Transverse colon (tissue), 4 donors: ENCODE data around the gene ABLIM2. TPM values are rescaled to one million over a fixed set of nuclear protein-coding genes. Genes with fewer than 3 reads are reported as not detected.

ENCODE experiments used
- DNase-seq: peaks from one replicate; pipeline ENCODE4 v3.0.0-alpha.2; 2019
- H3K27ac ChIP-seq, 4 donors: fragments of 200-600 bp; sonication (generic); 2 replicates each; pipeline ENCODE4 v1.5.1; 2016 to 2018; ENCODE audit warnings: inconsistent platforms in 4 of 4
- H3K27me3 ChIP-seq: fragments of 200-600 bp; sonication (generic); 2 replicates; pipeline ENCODE4 v1.5.1; 2017; ENCODE audit warnings: inconsistent platforms
- H3K36me3 ChIP-seq, 4 donors: fragments of 200-600 bp; sonication (generic); 2 replicates each; pipeline ENCODE4 v1.5.1; 2017 to 2019; ENCODE audit warnings: inconsistent platforms in 4 of 4
- H3K4me1 ChIP-seq, 4 donors: fragments of 200-600 bp; sonication (generic); 2 replicates each; pipeline ENCODE4 v1.5.1; 2017 to 2020; ENCODE audit warnings: inconsistent platforms in 4 of 4
- H3K4me3 ChIP-seq, 4 donors: fragments of 200-600 bp; sonication (generic); 1 replicate in 1 of 4; 2 replicates in 3 of 4; pipeline versions ENCODE4 v1.5.1 to v1.6.1; 2017 to 2019; ENCODE audit warnings: inconsistent platforms in 4 of 4
- H3K9me3 ChIP-seq, 2 donors: fragments of 200-600 bp; sonication (generic); 2 replicates each; pipeline ENCODE4 v1.5.1; 2017 to 2019; ENCODE audit warnings: inconsistent platforms in 2 of 2
- CTCF ChIP-seq, 5 experiments: fragments of 200-600 bp in 3 of 5; fragments of 450-650 bp in 2 of 5; sonication (generic) in 3 of 5; IDR thresholded peaks; 1 replicate in 2 of 5; 2 replicates in 3 of 5; pipeline ENCODE4 v1.5.1; 2016 to 2017; ENCODE audit warnings: antibody characterized with exemption in 5 of 5, inconsistent platforms in 3 of 5, mild to moderate bottlenecking in 2 of 5, moderate library complexity in 1 of 5
- EP300 ChIP-seq: sonication (generic); formaldehyde crosslinking; IDR thresholded peaks from one replicate; pipeline ENCODE4 v1.6.1; 2017; ENCODE audit warnings: antibody characterized with exemption, low read depth
- POLR2A ChIP-seq: fragments of 450-650 bp; IDR thresholded peaks from one replicate; pipeline ENCODE4 v1.6.1; 2016; ENCODE audit warnings: antibody characterized with exemption, mild to moderate bottlenecking, moderate library complexity
- POLR2AphosphoS5 ChIP-seq, 3 donors: sonication (generic); formaldehyde crosslinking; IDR thresholded peaks; one replicate each; pipeline ENCODE4 v1.6.1; 2016; ENCODE audit warnings: antibody characterized with exemption in 3 of 3
- WGBS, 2 donors: methylation state at CpG; one replicate each; pipeline ENCODE4 v1.1.5; 2018; ENCODE audit warnings: low coverage in 1 of 2; 5-methylcytosine and 5-hydroxymethylcytosine counted together
- in situ Hi-C, 4 donors: fragments of 200-750 bp; cut with MboI; loops; one replicate each; pipeline versions ENCODE4 v1.15.0 to v1.15.1; 2017; ENCODE audit warnings: low sequenced_read_pairs in 3 of 4, low pct_ligation_motif_present in 1 of 4, low pct_unique_long_range_greater_than_20kb in 1 of 4
- intact Hi-C: fragments of 100-400 bp; cut with DNase I; formaldehyde crosslinking; loops from one replicate; pipeline ENCODE4 v1.15.1; 2023; ENCODE audit warnings: low total_unique reads
- total RNA-seq, 4 donors: library from RNA; depleted of rRNA; stranded (reverse); fragments of >200 nt; gene quantifications; one replicate each; pipeline ENCODE4 v1.1.0, GENCODE V29; 2016

Gene ABLIM2
- total RNA-seq, 4 donors from 2014 or later: 3.2 to 58.4 (median 14.2) TPM

DNA sequence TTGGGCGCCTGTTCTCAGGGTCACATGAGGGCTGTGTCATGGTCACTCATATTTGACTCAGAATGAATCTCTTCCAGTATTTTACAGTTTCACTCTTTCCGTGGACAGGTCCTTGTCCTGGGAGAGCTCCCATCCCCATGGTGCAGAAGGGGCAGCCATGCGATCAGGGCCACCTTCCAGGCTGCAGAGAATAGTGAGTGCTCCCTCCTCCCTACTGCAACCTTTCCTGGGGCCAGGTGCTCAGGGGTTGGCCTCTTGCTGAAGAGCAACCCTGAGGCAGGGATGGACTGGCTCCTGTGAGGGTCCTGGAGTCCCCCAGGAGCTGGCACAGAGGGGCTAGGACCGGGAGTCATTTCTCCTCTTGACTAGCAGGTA lies 108.4 kb downstream of the ABLIM2 start:
- H3K27ac ChIP-seq: no peak overlapping the region
- in situ Hi-C loops: no loop called here
- H3K36me3 ChIP-seq: no peaks in the 10 kb centered on the region
- intact Hi-C loops: no loop called here
- DNase-seq: no peak
- H3K9me3 ChIP-seq: no peaks in the 10 kb centered on the region
- TF ChIP-seq POLR2AphosphoS5 (IDR thresholded peaks at IDR 0.05) (no peak), CTCF (IDR thresholded peaks at IDR 0.05) (no peak), POLR2A (no peak), EP300 (no peak)
- no peaks in the 10 kb centered on the region for H3K27me3 ChIP-seq
- H3K4me1 ChIP-seq: peaks cover 4 to 22% (median 10%) of the 10 kb centered on the region in 4 donors
- WGBS, 2 donors: 67 to 83% methylated on average over 1 to 4 of the region's 4 CpGs
- no peak overlapping the region for H3K4me3 ChIP-seq

DNA sequence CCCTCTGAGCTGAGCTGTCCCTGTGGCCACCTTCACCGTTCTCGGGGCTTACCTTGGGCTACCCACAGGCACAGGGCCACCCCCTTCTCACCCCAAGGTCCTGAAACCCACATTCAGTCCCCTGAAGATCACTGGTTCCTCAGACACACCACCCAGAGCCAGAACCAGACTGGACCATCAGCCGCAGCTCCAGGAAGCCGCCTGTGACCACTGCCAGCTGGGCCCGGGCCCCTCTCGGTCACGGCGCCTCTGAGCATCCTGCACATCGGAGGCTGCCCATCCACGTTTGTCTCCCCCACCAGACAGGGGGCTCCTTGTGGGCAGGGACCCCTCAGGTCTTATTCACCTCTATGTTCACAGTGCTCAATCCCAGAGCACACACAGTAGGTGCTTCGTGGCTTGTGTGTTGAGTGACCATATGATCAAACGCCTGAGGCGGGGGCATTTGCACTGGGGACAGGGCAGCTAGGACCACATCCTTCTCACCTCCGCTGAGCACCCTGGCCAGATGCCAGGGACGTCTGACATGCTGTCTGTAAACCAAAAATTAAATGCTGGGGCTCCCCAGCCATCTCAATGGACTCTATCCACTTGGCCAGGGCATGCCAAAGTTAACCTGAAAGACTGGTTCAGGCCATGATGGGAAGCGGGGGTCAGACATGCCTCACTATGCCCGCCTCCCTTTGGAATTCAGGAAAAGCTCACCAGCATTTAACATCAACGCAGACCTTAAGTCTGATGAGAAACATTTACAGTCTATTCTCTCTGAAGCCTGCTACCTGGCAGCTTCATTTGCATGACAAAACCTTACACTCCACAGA lies 109.5 kb downstream of the ABLIM2 start:
- Histone ChIP-seq H3K27me3 (no peaks in the 10 kb centered on the region), H3K36me3 (no peaks in the 10 kb centered on the region), H3K4me1 (peaks cover 4 to 28% (median 11%) of the 10 kb centered on the region in 4 donors), H3K27ac (no peak overlapping the region), H3K4me3 (no peak overlapping the region), H3K9me3 (no peaks in the 10 kb centered on the region)
- intact Hi-C loops: no loop called here
- no peak for DNase-seq
- 81% methylated on average over 15 of the region's 18 CpGs; no CpG with 5 or more reads in 1 of the 2 donors for WGBS, 2 donors
- in situ Hi-C loops: no loop called here
- TF ChIP-seq CTCF (IDR thresholded peaks at IDR 0.05) (no peak), EP300 (no peak), POLR2A (no peak), POLR2AphosphoS5 (IDR thresholded peaks at IDR 0.05) (no peak)

DNA sequence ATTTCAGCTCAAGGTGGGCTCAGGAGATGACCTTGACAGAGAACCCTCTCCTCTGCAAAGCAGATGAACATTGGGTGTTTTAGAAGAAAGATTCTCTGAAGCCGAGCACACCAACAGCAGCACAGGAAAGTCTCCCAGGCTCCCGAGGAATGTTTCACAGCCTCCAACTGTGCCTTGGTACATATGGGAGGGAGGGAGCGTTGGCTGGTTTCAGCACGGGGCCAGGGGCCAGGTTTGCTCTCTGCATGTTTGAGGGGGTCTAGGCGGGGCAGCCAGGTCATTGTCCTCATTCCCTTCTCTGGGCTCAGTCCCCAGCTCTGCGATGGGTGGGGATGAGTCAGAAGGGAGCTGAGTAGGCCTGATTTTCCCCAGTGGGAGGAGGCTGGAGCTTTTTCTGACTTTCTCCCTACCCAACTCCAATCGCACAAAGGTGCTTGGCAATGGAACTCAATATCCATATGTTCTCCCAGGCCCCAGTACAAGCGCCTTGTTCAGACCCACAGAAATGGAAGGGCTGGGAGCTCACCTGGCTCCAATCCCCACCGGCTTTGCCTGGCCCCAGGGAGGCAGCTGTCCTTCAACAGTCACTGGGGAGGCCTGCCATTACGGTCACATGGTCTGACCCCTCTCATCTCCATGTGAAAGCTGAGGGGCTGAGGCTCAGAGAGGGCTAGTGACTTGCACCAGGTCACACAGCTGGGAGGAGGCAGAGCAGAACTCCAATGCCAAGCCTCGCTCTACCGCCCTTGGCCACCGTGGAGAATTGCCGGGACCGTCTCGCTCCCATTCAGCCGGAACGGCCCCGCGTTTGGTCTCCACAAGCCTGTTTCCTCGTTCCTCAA lies 110.6 kb downstream of the ABLIM2 start:
- in situ Hi-C loops: no loop called here
- Histone ChIP-seq H3K4me1 (peaks cover 4 to 28% (median 11%) of the 10 kb centered on the region in 4 donors), H3K9me3 (no peaks in the 10 kb centered on the region), H3K27ac (no peak overlapping the region), H3K27me3 (no peaks in the 10 kb centered on the region), H3K36me3 (no peaks in the 10 kb centered on the region), H3K4me3 (no peak overlapping the region)
- TF ChIP-seq CTCF (IDR thresholded peaks at IDR 0.05) (no peak), EP300 (no peak), POLR2A (no peak), POLR2AphosphoS5 (IDR thresholded peaks at IDR 0.05) (no peak)
- no peak for DNase-seq
- 85% methylated on average over 21 of the region's 21 CpGs; no CpG with 5 or more reads in 1 of the 2 donors for WGBS, 2 donors
- intact Hi-C loops: no loop called here

GRCh38 chr4:8046925-8047541 lies 111.6 kb downstream of the ABLIM2 start:
- H3K4me3 ChIP-seq: no peak overlapping the region
- in situ Hi-C loops (no loop called here), intact Hi-C loops (no loop called here)
- H3K4me1 ChIP-seq: peaks cover 4 to 28% (median 11%) of the 10 kb centered on the region in 4 donors
- H3K9me3 ChIP-seq: no peaks in the 10 kb centered on the region
- TF ChIP-seq CTCF (IDR thresholded peaks at IDR 0.05) (no peak), POLR2A (no peak), POLR2AphosphoS5 (IDR thresholded peaks at IDR 0.05) (no peak), EP300 (no peak)
- no peak for DNase-seq
- no peak overlapping the region for H3K27ac ChIP-seq
- 88% methylated on average over 20 of the region's 20 CpGs; no CpG with 5 or more reads in 1 of the 2 donors for WGBS, 2 donors
- H3K27me3 ChIP-seq: no peaks in the 10 kb centered on the region
- H3K36me3 ChIP-seq: no peaks in the 10 kb centered on the region
